Stimulated activated naive CD8-positive, alpha-beta T cell treated with anti-CD3 and anti-CD28 coated beads, Interleukin-15, Interleukin-2, amounts not matched to agents 100 ng/mL and 50 ng/mL, for 24 hours (primary cell): ENCODE data around the gene HSD17B3.
"Not testable (repeated sequence)": the region's sequence is repeated elsewhere in the genome, so short reads cannot be mapped to it uniquely, and the experiment has no call there.

Experiments used
- H3K27ac Mint-ChIP-seq: one replicate; pipeline ENCODE4 v1.8.0; 2021; ENCODE audit warnings: mild to moderate bottlenecking, mixed read lengths
- H3K27me3 Mint-ChIP-seq: one replicate; pipeline ENCODE4 v1.8.0; 2021; ENCODE audit warnings: mixed read lengths
- H3K36me3 Mint-ChIP-seq: one replicate; pipeline ENCODE4 v1.8.0; 2021; ENCODE audit warnings: low read depth, mixed read lengths
- H3K4me1 Mint-ChIP-seq: one replicate; pipeline ENCODE4 v1.8.0; 2021; ENCODE audit warnings: low read depth, mixed read lengths
- H3K4me3 Mint-ChIP-seq: one replicate; pipeline ENCODE4 v1.8.0; 2021; ENCODE audit warnings: mild to moderate bottlenecking, mixed read lengths
- H3K9me3 Mint-ChIP-seq: one replicate; pipeline ENCODE4 v1.8.0; 2021; ENCODE audit warnings: mixed read lengths

HSD17B3 gene

DNA sequence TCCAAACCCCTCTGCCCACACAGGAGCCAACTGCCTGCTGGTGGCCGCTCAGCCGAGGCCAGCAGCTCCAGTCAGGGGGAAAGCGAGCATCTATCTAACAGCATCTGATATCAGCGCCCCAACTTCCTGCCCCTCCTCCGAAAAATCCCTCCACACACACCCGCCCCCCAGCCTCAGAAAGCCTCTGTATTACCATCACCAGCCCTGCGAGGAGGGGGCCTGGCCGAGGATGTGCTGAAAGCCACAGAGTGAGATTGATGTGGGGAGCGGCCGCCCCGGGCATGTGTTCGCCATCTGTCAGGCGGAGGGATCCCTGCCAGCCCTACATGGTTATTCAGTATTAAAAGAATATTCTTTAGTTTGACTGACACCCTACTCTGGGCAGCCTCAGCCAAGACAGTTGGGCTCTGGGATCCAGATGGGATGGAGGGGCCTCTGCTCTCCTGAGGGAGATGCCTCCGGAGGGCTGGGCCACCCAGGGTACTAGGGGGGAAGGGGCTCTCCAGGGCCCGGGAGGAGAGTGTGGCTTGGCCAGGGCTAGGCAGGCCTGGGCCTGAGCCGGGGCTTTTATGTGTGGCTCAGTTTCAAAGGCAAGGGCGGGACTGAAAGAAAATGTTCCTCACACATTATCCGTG is 98.0 kb downstream of the HSD17B3 start:
- Mint-ChIP-seq H3K4me1 (no peaks in the 10 kb centered on the region), H3K36me3 (no peaks in the 10 kb centered on the region), H3K9me3 (no peaks in the 10 kb centered on the region), H3K27me3 (no peaks in the 10 kb centered on the region), H3K4me3 (no peak overlapping the region), H3K27ac (no peak overlapping the region)

DNA sequence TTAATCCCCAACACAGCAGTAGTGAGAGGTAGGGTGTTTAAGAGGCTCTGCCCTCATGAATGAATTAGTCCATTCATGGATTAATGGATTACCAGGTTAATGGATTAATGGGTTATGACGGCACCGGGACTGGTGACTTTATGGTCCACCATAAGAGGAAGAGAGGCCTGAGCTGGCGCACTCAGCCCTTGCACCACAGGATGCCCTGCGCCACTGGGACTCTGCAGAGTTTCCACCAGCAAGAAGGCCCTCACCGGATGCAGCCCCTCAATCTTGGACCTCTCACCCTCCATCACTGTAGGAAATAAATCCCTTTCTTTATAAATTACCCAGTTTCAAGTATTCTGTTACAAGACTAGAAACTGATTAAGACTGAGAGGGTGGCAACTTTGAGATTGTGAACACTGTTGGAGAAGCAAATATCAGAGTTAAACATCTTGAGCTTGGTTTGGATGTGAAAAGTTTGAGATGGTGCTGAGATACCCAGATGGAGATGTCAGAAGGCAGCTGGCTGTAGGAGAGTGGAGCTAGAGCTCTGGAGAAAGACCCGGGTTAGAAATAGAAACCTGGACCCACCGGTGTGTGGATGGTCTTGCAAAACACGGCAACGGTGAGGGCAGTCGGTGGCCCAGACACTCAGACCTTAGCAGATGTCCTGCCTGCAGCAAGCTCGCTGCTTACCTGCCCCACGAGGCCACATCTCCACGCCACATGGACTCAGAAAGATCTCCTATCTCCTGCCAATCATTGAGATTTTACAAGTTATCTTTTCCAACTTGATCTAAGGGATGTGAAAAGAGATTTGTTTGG is 98.8 kb downstream of the HSD17B3 start:
- Mint-ChIP-seq H3K4me1 (no peaks in the 10 kb centered on the region), H3K27me3 (no peaks in the 10 kb centered on the region), H3K9me3 (no peaks in the 10 kb centered on the region), H3K36me3 (no peaks in the 10 kb centered on the region), H3K27ac (no peak overlapping the region), H3K4me3 (no peak overlapping the region)

DNA sequence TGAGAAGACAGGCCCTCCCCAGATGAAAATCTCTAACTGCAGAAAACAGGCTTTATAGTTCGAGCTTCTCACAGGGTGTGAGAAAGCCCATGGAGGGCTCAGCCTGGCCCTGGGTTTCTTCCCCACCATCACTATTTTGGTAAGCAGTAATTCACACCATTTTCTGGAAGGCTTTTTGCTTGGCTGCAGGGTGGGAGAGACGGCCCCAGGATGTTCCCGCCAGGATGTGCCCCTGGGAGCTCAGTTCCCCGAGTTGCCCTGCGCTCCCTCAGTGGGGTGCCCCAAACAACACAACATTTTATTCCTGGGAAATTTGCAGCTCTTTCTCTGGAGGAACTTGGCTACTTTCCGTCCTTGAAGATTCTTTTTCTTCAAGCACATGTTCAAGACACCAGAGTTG is 100.8 kb downstream of the HSD17B3 start:
- H3K9me3 Mint-ChIP-seq = no peaks in the 10 kb centered on the region
- no peaks in the 10 kb centered on the region for H3K36me3 Mint-ChIP-seq

DNA sequence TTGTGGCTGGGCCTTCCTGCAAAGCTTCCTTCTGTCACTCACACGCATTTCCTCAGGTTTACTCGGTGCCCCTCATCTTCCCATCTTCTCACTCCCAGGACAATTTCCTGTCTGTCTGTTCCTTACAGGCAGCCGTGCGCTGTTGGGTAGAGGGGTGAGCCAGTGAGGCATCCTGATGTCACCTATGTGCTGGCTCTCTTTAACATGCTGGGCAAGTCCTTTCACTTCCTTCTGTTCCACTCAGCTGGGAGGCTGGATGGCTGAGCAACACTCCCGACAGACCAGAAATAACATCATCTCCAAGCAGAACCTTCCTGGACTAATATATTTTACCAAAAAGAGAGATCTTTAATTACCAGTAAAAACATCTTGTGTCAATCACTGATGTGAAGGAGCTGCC is 103.0 kb downstream of the HSD17B3 start:
- peaks cover 11% of the 10 kb centered on the region for H3K27me3 Mint-ChIP-seq
- no peaks in the 10 kb centered on the region for H3K36me3 Mint-ChIP-seq
- H3K4me3 Mint-ChIP-seq = no peak overlapping the region
- H3K9me3 Mint-ChIP-seq = no peaks in the 10 kb centered on the region
- no peak overlapping the region for H3K27ac Mint-ChIP-seq
- H3K4me1 Mint-ChIP-seq = no peaks in the 10 kb centered on the region

More for the DNA sequence above, 100.8 kb downstream of the HSD17B3 start:
- Mint-ChIP-seq H3K27ac (no peak overlapping the region), H3K4me3 (no peak overlapping the region), H3K4me1 (no peaks in the 10 kb centered on the region), H3K27me3 (peaks cover 6% of the 10 kb centered on the region)

DNA sequence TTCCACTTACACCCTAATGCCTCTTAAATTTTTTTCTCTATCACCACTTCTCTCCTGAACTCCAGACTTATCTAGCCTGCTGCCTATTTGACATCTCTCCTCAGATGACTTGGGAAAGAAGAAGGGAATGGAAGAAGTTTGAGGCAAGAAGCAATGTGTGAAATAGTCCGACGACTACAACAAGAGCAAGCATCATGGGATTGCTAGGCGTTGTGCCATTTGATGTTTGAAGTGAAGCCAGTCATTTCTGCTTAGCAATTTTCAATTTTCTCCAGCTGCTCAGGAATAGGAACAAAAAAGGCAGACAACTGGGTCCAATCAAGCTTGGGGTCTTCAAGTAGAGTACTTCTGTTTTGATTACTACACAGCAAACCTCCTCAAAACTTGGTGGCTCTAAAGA is 106.4 kb downstream of the HSD17B3 start:
- no peak overlapping the region for H3K27ac Mint-ChIP-seq
- H3K4me1 Mint-ChIP-seq = no peaks in the 10 kb centered on the region
- no peak overlapping the region for H3K4me3 Mint-ChIP-seq
- peaks cover 22% of the 10 kb centered on the region for H3K27me3 Mint-ChIP-seq
- peaks cover 6% of the 10 kb centered on the region for H3K9me3 Mint-ChIP-seq
- peaks cover 5% of the 10 kb centered on the region for H3K36me3 Mint-ChIP-seq

DNA sequence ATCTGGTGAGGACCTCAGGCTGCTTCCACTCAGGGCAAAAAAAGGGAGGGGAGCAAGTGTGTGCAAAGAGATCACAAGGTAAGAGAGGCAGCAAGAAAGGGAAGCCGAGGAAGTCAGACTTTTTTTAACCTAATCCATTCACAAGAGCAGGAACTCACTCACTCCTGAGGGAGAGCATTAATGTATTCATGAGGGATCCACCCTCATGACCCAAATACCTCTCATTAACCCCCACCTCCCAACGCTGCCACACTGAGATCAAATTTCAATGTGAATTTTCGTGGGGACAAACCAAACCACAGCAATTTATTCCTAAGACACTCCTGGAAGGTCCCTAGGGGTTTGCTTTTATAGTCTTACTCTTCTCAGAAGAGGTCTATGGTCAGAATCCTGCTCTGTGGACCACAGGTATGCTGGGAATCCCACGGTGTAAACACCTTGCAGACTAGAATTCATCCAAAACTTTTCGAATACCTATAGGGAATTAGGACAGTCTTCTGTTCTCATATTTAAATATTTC is 108.7 kb downstream of the HSD17B3 start:
- Mint-ChIP-seq H3K27ac (no peak overlapping the region), H3K27me3 (peaks cover 23% of the 10 kb centered on the region), H3K9me3 (peaks cover 7% of the 10 kb centered on the region), H3K36me3 (peaks cover 7% of the 10 kb centered on the region), H3K4me1 (no peaks in the 10 kb centered on the region), H3K4me3 (no peak overlapping the region)

DNA sequence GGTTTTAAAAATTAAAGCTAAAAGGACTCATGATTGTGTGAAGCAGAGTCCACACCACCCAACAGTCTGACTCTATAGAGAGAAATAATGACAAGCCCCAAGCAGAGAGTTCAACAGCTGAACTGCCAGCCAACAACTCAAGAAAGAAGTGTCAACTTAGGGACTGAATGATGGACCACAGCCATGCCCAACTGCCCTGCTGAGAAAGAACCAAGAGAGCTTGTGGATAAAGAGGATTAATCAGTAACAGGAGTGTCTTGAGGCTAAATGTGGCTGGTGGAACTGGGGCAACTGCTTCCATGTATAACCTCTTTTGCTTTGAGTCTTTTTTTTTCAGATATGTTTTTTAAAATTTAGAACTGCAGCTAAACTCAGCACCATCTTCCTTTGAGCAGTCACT is 109.3 kb downstream of the HSD17B3 start:
- Mint-ChIP-seq H3K27ac (no peak overlapping the region), H3K4me1 (no peaks in the 10 kb centered on the region), H3K9me3 (peaks cover 7% of the 10 kb centered on the region), H3K36me3 (peaks cover 7% of the 10 kb centered on the region), H3K4me3 (no peak overlapping the region), H3K27me3 (peaks cover 24% of the 10 kb centered on the region)

DNA sequence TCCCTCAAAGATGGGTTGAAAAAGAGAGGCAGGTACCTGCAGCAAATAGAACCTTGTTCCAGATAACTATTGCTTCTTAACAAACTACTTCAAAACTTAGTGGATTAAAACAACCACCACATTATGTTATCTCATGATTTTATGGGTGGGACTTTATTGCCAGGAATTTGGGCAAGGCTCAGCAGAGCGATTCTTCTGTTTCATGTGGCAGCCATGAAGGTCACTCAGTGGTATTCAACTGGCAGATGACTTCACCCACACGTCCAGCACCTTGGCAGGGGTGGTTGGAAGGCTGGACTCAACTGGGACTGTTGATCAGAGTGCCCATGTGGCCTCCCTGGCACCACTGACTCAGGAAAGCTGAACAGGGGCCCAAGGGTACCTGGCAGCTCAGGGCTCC is 112.0 kb downstream of the HSD17B3 start:
- H3K36me3 Mint-ChIP-seq = peaks cover 7% of the 10 kb centered on the region
- no peaks in the 10 kb centered on the region for H3K4me1 Mint-ChIP-seq
- H3K4me3 Mint-ChIP-seq = no peak overlapping the region
- H3K27ac Mint-ChIP-seq = no peak overlapping the region
- peaks cover 34% of the 10 kb centered on the region for H3K27me3 Mint-ChIP-seq
- H3K9me3 Mint-ChIP-seq = peaks cover 16% of the 10 kb centered on the region

DNA sequence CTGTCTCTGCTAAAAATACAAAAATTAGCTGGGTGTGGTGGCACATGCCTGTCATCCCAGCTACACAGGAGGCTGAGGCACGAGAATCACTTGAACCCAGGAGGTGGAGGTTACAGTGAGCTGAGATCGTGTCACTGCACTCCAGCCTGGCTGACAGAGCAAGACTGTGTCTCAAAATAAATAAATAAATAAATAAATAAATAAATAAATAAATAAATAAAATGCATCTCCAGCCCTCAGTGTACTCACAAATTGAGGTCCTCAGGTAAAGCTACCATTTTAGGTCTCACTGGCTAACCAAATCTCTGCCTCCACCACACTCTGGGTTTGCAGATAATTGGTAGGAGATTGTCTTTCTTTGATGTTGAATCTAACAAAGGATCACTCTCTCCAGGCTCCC is 112.4 kb downstream of the HSD17B3 start:
- H3K36me3 Mint-ChIP-seq, H3K4me3 Mint-ChIP-seq, H3K4me1 Mint-ChIP-seq, H3K27ac Mint-ChIP-seq: not testable (repeated sequence)
- Mint-ChIP-seq H3K9me3 (peaks cover 16% of the 10 kb centered on the region), H3K27me3 (peaks cover 35% of the 10 kb centered on the region)

DNA sequence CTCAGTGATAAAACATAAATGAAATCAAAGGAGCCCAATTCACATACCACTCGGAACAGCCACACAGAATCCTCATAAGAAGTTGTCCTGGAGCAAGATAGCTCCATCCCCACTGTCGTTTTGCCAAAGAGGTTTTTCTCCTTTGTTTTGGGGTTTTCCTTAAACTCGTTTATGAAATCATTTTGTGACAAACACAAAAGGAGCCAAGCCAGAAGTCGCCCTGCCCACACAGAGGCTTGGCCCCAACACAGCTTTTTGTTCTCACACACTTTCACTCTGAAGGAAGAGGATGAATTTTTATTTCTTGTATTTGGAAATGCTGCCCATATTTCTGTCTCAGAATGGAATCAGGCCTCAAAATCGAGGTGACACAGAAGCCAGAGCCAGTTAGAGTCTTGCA is 113.4 kb downstream of the HSD17B3 start:
- Mint-ChIP-seq H3K36me3 (peaks cover 7% of the 10 kb centered on the region), H3K9me3 (peaks cover 16% of the 10 kb centered on the region), H3K4me1 (no peaks in the 10 kb centered on the region), H3K27ac (no peak overlapping the region), H3K27me3 (peaks cover 44% of the 10 kb centered on the region), H3K4me3 (no peak overlapping the region)

DNA sequence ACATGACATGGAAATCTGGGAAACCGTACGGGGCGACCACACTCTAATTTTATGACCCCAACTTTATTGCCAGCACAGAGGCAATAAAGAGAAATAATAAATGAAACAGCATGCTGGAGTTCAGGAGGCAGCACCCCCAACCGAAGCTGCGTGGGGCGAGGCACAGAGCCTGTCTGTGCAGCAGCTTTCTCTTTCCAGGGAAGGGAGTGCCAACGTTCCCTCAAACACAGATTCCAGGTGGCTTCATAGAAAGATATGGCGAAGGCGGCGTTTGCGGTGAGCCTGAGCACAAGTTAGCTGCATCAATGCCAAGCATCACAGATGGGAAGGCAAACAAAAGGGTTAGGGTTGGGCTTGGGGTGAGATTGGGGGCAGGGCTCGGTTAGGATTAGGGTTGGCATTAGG is 114.8 kb downstream of the HSD17B3 start:
- Mint-ChIP-seq H3K27ac (no peak overlapping the region), H3K4me3 (no peak overlapping the region), H3K36me3 (peaks cover 7% of the 10 kb centered on the region)

DNA sequence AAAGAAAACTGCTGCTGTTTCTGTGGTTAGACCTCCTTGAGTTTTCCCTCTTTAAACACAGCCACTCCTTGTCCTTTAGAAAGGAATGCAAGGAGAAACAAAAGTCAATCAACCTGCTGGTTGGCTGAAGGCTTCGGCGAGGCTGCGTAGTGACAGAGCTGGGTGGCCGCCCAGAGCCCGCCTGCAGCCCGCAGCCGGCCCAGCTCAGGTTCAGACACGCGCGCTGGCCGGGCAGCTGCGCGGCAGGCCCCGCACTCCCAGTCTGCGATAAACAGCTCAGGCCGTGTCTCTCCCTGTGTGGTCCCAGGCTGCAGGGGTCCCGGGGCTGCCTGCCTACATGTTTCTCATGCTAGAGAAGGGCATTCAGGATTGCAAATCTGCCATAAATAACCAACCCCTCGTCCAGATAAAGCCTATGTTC is 115.4 kb downstream of the HSD17B3 start:
- Mint-ChIP-seq H3K27ac (no peak overlapping the region), H3K36me3 (peaks cover 7% of the 10 kb centered on the region), H3K27me3 (peaks cover 44% of the 10 kb centered on the region), H3K4me3 (no peak overlapping the region), H3K4me1 (no peaks in the 10 kb centered on the region), H3K9me3 (peaks cover 16% of the 10 kb centered on the region)

More for the DNA sequence above, 114.8 kb downstream of the HSD17B3 start:
- Mint-ChIP-seq H3K9me3 (peaks cover 16% of the 10 kb centered on the region), H3K4me1 (no peaks in the 10 kb centered on the region), H3K27me3 (peaks cover 44% of the 10 kb centered on the region)

DNA sequence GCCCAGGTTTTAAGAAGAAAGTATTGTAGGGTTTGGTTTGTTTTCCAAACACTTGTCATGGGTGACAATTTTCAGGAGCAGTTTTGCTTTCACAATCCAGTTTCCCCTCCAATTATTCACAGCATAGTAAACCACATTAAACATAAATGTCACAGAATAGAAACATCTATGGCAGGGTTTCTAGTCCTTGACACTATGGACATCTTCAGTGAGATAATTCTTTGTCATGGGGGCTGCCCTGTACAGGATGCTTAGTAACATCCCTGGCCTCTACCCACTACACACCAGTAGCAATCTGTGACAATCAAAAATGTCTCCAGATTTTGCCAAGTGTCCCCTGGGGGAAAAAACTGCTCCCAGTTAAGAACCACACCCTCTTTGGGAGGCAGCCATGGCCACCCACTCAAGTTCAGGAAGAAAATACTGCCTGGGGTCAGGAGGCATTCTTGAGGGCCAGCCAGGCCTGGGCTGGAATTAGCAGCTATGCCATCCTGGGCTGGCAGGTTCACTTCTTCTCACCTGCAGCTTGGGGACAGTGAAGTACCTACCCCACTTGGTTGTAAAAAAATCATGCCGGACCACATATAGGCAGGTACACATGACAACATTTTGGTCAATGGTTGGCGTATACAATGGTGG is 116.3 kb downstream of the HSD17B3 start:
- no peak overlapping the region for H3K27ac Mint-ChIP-seq
- peaks cover 4% of the 10 kb centered on the region for H3K36me3 Mint-ChIP-seq
- peaks cover 48% of the 10 kb centered on the region for H3K27me3 Mint-ChIP-seq

More for the DNA sequence above, 116.3 kb downstream of the HSD17B3 start:
- Mint-ChIP-seq H3K4me3 (no peak overlapping the region), H3K4me1 (no peaks in the 10 kb centered on the region), H3K9me3 (peaks cover 11% of the 10 kb centered on the region)
